Mammary microvascular endothelial cell (primary cell): ENCODE measurements around the gene RNASE4. TPM values are rescaled to one million over a fixed set of nuclear protein-coding genes. Genes with fewer than 3 reads are reported as not detected.

Experiments used
- total RNA-seq: library from RNA; depleted of rRNA; stranded (reverse); fragments of >200 nt; gene quantifications from 2 replicates; pipeline ENCODE4 v1.2.3, GENCODE V29; 2015

The RNASE4 gene, protein sequence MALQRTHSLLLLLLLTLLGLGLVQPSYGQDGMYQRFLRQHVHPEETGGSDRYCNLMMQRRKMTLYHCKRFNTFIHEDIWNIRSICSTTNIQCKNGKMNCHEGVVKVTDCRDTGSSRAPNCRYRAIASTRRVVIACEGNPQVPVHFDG
- total RNA-seq: 4.2 and 9.5 TPM in 2 replicates

DNA sequence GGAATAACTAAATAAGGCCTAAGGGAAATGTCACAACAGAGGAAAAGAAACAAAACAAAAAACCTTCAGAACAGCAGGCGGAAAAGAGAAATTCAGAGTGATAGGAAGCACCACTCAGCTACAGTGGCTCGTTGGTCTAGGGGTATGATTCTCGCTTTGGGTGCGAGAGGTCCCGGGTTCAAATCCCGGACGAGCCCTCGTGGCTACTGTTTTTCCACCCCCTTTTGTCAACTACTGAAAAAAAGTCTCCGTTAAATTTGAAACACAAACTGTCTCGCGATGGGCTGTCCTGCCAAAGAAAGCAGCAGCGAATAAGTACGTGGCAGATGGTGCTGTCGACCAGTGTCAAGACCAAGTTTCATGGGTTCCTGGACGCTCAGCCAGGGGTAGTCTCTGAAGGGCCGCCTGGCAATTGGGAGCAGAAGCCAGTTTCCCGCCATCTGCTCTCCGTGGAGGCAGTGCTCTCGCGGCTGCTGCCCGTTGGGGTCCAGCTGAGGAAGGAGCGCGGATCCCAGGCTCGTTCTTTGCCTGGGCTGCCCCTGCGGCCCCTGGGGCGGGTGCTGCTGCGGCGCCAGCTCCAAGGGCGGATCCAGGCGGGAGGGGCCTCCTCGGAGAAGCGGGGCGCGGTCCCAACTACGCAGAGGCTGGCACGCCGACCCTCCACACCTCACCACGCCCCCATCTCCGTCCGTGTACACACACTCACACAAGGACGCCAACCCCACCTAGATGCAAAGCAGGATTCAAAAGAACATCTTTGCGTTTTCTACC is at the start of gene RNASE4:
Gene RNASE4, plus strand, starts transcription at position 670 of the 771 bp plus-strand sequence. CDS start 14,812 bp downstream, outside the sequence.

DNA sequence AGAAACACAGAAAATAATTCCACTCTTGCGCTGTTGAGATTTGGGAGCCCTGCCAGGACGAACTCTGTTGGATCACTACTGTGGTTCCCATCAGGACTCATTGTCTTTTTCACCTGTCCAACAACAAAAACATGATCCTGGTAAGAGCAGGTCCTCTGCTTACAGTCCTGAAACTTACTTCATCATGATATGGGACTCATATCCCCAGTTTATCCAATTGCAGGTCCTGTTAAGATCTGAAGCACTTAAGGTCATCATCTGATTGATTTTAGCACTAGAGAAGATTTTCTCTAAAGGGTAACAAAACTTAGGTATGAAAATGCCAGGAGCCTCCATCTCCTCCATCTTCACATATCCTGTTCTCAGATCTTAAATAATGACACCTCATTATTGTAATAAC is 42.8 kb upstream of the RNASE4 start, which contains the start of gene OR6S1:
Gene OR6S1, minus strand, starts transcription at position 101 of the 400 bp plus-strand sequence. Its CDS starts 0 bp downstream, at position 101.

DNA sequence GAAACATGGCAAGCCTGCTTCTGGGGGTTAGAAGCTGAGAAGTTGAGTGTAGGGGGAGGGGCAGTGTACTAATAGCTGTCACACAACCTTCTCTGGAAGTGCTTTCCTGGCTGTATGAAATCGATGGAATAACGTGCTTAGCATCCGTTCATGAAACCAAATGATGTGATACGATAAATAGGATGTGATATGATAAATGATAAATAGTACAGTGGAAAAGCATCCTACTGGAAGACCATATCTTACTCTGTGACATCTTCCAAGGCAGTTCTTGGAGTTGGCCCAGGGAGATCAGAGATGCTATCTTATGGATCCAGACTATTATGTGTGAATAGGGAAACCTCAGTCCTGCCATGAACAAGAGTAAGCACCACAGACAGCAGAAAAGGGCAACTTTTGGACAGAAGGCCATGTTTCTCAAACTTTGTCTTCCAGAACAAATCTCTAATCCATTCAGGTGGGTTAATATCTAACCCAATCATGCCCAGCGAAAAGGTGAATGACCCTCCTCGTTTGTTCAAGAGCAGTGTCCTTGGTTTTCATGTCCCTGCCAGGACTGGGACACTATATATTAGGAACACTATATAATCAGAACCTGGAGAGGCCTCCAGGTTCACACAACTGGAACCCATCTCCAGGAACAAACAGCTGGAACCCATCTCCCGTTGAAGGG is 3.9 kb downstream of the RNASE4 start, which contains the start of gene ANG:
Gene ANG, plus strand, starts transcription at position 598 of the 673 bp plus-strand sequence. CDS start 4,801 bp downstream, outside the sequence.

DNA sequence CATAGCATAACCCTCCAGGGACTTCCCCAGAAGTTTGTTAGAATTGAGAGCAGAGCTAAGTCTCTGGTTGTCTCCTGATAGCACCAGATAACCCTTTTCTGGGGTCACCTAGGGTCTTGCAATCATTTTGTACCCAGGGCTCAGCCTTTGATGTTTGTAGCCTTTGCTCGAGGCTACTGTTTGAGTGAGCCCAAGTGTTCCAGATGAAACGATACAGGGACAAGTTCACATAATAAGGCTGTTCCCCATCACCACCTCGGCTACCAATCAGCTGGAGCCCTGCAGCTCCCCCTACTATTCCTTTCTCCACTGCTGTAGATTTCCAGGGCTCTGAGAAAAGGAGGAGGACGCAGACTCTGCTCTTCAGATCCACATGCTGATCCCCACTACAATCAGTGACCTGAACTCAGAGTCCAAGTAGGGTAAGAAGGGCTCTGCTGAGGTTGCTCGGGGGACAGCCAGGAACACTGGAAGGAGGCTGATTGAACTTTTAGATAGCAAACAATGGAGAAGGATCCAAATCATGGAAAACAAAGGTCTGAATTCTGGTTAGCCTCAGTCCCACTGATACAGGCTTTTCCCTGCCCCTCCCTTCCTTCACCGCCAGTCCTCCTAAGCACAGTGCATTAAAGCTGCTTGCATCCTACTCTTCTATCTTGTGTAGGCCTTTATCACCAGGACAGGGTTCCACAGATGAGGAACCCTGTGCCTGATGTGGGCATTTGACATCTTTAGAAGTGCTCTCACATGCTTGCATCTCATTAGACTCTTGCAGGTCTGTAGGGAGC is 61.4 kb downstream of the RNASE4 start, which contains the start of gene EDDM3A:
Gene EDDM3A, plus strand, starts transcription at position 317 of the 788 bp plus-strand sequence. CDS start 1,694 bp downstream, outside the sequence.

Other genes with a start within 250 kb of the RNASE4 start
- 0.34 TPM in 1 of 2 replicates, not detected in the other for gene KLHL33, start 248.4 kb upstream of the RNASE4 start, total RNA-seq
- 44.6 and 61.5 TPM in 2 replicates for gene OSGEP, start 229.7 kb upstream of the RNASE4 start, total RNA-seq
- 157 and 174 TPM in 2 replicates for gene APEX1, start 229.3 kb upstream of the RNASE4 start, total RNA-seq
- gene PIP4P1, start 223.1 kb upstream of the RNASE4 start, total RNA-seq: 13.5 and 16.1 TPM in 2 replicates
- 214 and 216 TPM in 2 replicates for gene PNP, start 215.2 kb upstream of the RNASE4 start, total RNA-seq
- gene RNASE10, start 179.0 kb upstream of the RNASE4 start, total RNA-seq: not detected in 2 replicates
- gene RNASE9, start 123.5 kb upstream of the RNASE4 start, total RNA-seq: not detected in 2 replicates
- not detected in 2 replicates for gene RNASE11, start 96.6 kb upstream of the RNASE4 start, total RNA-seq
- gene RNASE12, start 93.2 kb upstream of the RNASE4 start, total RNA-seq: not detected in 2 replicates
- not detected in 2 replicates for gene OR6S1, start 42.9 kb upstream of the RNASE4 start, total RNA-seq
- 6.0 and 6.1 TPM in 2 replicates for gene ANG, start 4.2 kb downstream of the RNASE4 start, total RNA-seq
- not detected in 2 replicates for gene EDDM3A, start 61.3 kb downstream of the RNASE4 start, total RNA-seq
- gene EDDM3B, start 83.8 kb downstream of the RNASE4 start, total RNA-seq: not detected in 2 replicates
- gene RNASE6, start 96.7 kb downstream of the RNASE4 start, total RNA-seq: not detected in 2 replicates
- 182 and 221 TPM in 2 replicates for gene RNASE1, start 118.3 kb downstream of the RNASE4 start, total RNA-seq
- gene RNASE3, start 206.8 kb downstream of the RNASE4 start, total RNA-seq: not detected in 2 replicates